ENCODE measurements around the gene GARIN5B. TPM values are rescaled to one million over a fixed set of nuclear protein-coding genes. Genes with fewer than 3 reads are reported as not detected.

The GARIN5B gene
- total and polyA plus RNA-seq, 2 of the 4 experiments (the other 2 are of a cell fraction), result not detected

- Histone ChIP-seq H3K4ac (ENCODE audit: low read depth, low read length) (peak overlapping the region; percentile 76; the same call in 1 of the 2 replicates), H2BK20ac (ENCODE audit: low read depth, low read length) (no peak overlapping the region), H2AFZ (replicated peaks; ENCODE audit: low read length, poor library complexity) (peak overlapping the region; percentile 85), H4K91ac (ENCODE audit: insufficient read depth, low read depth, low read length) (no peak overlapping the region), H3K79me1 (ENCODE audit: low read depth in 1 of 2, low read length in 2 of 2) (peaks cover 4 to 17% of the 10 kb centered on the region in 2 experiments; a peak in 3 of 4 replicates), H2AK9ac (replicated peaks; ENCODE audit: low read depth, low read length, poor library complexity) (peak overlapping the region; percentile 97), H3K9me1 (ENCODE audit: insufficient read depth, low read length) (peaks cover 10% of the 10 kb centered on the region; the same call in 1 of the 2 replicates), H3K36me3 (ENCODE audit: control insufficient read depth, insufficient read depth, low read length) (peaks cover 11% of the 10 kb centered on the region; the same call in 1 of the 2 replicates), H2AK5ac (ENCODE audit: low read depth, low read length) (0 out of 2 replicates have a peak overlapping the region, but pooled peaks have one; percentile 16), H3K27me3 (ENCODE audit: control insufficient read depth, insufficient read depth, low read length) (no peaks in the 10 kb centered on the region), H3K4me2 (ENCODE audit: low read depth, low read length) (peak overlapping the region; percentile 95), H2BK120ac (ENCODE audit: low read depth, low read length) (no peak overlapping the region), H4K20me1 (ENCODE audit: insufficient read depth, low read length) (peaks cover 6% of the 10 kb centered on the region), H2BK15ac (ENCODE audit: low read depth, low read length) (no peak overlapping the region), H3K4me3 (ENCODE audit: insufficient read depth, low read depth, low read length) (peak overlapping the region; percentile 87), H4K5ac (ENCODE audit: low read depth, low read length) (no peak overlapping the region), H3K9me3 (ENCODE audit: control insufficient read depth, insufficient read depth, low read length) (no peaks in the 10 kb centered on the region), H2BK5ac (ENCODE audit: low read depth, low read length, poor library complexity, severe bottlenecking) (peak overlapping the region; percentile 25), H3K27ac (ENCODE audit: insufficient read depth, low read length) (peak overlapping the region; percentile 88; the same call in 1 of the 2 replicates), H3K23ac (ENCODE audit: low read depth, low read length) (peak overlapping the region; percentile 37; the same call in 1 of the 2 replicates), H4K8ac (ENCODE audit: low read depth in 2 of 2, low read length in 2 of 2) (no peak overlapping the region), H3K4me1 (ENCODE audit: control insufficient read depth, insufficient read depth, low read length) (peaks cover 13% of the 10 kb centered on the region), H3K9ac (ENCODE audit: low read depth, low read length) (peak overlapping the region; percentile 92), H3K18ac (ENCODE audit: low read depth, low read length) (no peak overlapping the region), H3K56ac (ENCODE audit: extremely low read depth, insufficient read depth, low read length) (no peak overlapping the region), H3K14ac (replicated peaks; ENCODE audit: low read depth, low read length) (no peak overlapping the region; the same call in 1 of the 2 replicates)
- WGBS, 2 experiments (ENCODE audit: extremely low coverage in 2 of 2, insufficient read length in 1 of 2), result 7% methylated on average over 3 of the region's 24 CpGs; no CpG with 5 or more reads in 1 of the 2 experiments
- no TSS peak for BruUV-seq (replicated peaks)
- ChIA-PET CTCF (no interaction called here), POLR2A (ENCODE audit: unreplicated experiment) (no interaction called here)
- dilution Hi-C loops (cut with HindIII; ENCODE audit: low sequenced_read_pairs, unreplicated experiment) (no loop called here), intact Hi-C loops (cut with micrococcal nuclease) (no loop called here), in situ Hi-C loops (cut with MboI; ENCODE audit: low sequenced_read_pairs) (no loop called here)
- DNase-seq (no peak), ATAC-seq (ENCODE audit: low read depth) (no peak)
- TF ChIP-seq MAZ (IDR thresholded peaks at IDR 0.05; ENCODE audit: borderline replicate concordance, low read depth, low read length) (peak; percentile 9; the same call in 1 of the 2 replicates), CTCF (conservative IDR thresholded peaks at IDR 0.05; ENCODE audit: low read depth, low read length) (peak; percentile 27; the same call in 1 of the 2 replicates), RAD21 (IDR thresholded peaks at IDR 0.05; ENCODE audit: low read length) (no peak)
Observed at GRCh38 chr19:55340784-55341147, 22.3 kb downstream of the GARIN5B start.
